Uterus (tissue), 4 donors: ENCODE data around the gene ANHX. TPM values are rescaled to one million over a fixed set of nuclear protein-coding genes. Genes with fewer than 3 reads are reported as not detected.

Source experiments
- DNase-seq, 2 donors: peaks; one replicate each; pipeline ENCODE4 v3.0.0-alpha.2; 2019 to 2020
- H3K27ac ChIP-seq, 2 donors: fragments of 200-600 bp; sonication (generic); 1 replicate in 1 of 2; 2 replicates in 1 of 2; pipeline ENCODE4 v1.5.1; 2016 to 2018
- H3K27me3 ChIP-seq, 2 donors: fragments of 200-600 bp; sonication (generic); one replicate each; pipeline ENCODE4 v1.5.1; 2018 to 2019; ENCODE audit warnings: control low read depth in 1 of 2
- H3K36me3 ChIP-seq, 2 donors: fragments of 200-600 bp; sonication (generic); one replicate each; pipeline ENCODE4 v1.5.1; 2019; ENCODE audit warnings: control low read depth in 1 of 2
- H3K4me1 ChIP-seq, 2 donors: fragments of 200-600 bp; sonication (generic); one replicate each; pipeline ENCODE4 v1.5.1; 2018 to 2019; ENCODE audit warnings: control low read depth in 1 of 2
- H3K4me3 ChIP-seq, 2 donors: fragments of 200-600 bp; sonication (generic); 1 replicate in 1 of 2; 2 replicates in 1 of 2; pipeline ENCODE4 v1.5.1; 2018 to 2019; ENCODE audit warnings: mild to moderate bottlenecking in 1 of 2
- H3K9me3 ChIP-seq, 2 donors: fragments of 200-600 bp; sonication (generic); one replicate each; pipeline ENCODE4 v1.5.1; 2019; ENCODE audit warnings: control low read depth in 1 of 2
- POLR2A ChIP-seq, 2 donors: fragments of 450-650 bp; IDR thresholded peaks; one replicate each; pipeline ENCODE4 v1.6.1; 2016; ENCODE audit warnings: antibody characterized with exemption in 2 of 2, mild to moderate bottlenecking in 1 of 2, moderate library complexity in 1 of 2
- intact Hi-C: fragments of 100-400 bp; cut with DNase I; formaldehyde crosslinking; loops from one replicate; pipeline ENCODE4 v1.15.1; 2023; ENCODE audit warnings: low total_unique reads
- total RNA-seq, 4 donors: library from RNA; depleted of rRNA in 3 of 4; stranded (reverse); fragments of >200 nt in 3 of 4; gene quantifications; one replicate each; pipeline versions ENCODE4 v1.1.0 to v1.2.4, GENCODE V29; 2014 to 2023
- TF ChIP-seq, protein P1 (sequence below), 4 experiments: fragments of 200-600 bp in 2 of 4; fragments of 450-650 bp in 2 of 4; sonication (generic) in 2 of 4; IDR thresholded peaks; one replicate each; pipeline ENCODE4 v1.5.1; 2016 to 2019; ENCODE audit warnings: antibody characterized with exemption in 4 of 4, mild to moderate bottlenecking in 2 of 4, moderate library complexity in 1 of 4
- donor health status: DM: yes; HTN: yes; CAD: no.

ANHX gene
- total RNA-seq, 4 donors from 2014 or later: 0.28 TPM; not detected in 3

DNA sequence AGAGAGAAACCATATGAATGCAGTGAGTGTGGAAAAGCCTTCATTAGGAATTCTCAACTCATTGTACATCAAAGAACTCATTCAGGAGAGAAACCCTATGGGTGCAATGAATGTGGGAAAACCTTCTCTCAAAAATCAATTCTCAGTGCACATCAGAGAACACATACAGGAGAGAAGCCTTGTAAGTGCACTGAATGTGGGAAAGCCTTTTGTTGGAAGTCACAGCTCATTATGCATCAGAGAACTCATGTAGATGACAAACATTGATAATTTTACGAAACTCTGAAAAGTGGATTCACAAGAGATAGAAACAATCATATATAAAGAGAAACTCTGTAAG lies 31.4 kb downstream of the ANHX start:
- Histone ChIP-seq H3K27ac (no peak overlapping the region), H3K4me1 (no peaks in the 10 kb centered on the region), H3K4me3 (no peak overlapping the region), H3K27me3 (no peaks in the 10 kb centered on the region), H3K9me3 (peaks cover 11 to 87% of the 10 kb centered on the region in 2 donors), H3K36me3 (no peaks in the 10 kb centered on the region)
- no peak for DNase-seq
- intact Hi-C loops: no loop called here
- TF ChIP-seq, protein P1, sequence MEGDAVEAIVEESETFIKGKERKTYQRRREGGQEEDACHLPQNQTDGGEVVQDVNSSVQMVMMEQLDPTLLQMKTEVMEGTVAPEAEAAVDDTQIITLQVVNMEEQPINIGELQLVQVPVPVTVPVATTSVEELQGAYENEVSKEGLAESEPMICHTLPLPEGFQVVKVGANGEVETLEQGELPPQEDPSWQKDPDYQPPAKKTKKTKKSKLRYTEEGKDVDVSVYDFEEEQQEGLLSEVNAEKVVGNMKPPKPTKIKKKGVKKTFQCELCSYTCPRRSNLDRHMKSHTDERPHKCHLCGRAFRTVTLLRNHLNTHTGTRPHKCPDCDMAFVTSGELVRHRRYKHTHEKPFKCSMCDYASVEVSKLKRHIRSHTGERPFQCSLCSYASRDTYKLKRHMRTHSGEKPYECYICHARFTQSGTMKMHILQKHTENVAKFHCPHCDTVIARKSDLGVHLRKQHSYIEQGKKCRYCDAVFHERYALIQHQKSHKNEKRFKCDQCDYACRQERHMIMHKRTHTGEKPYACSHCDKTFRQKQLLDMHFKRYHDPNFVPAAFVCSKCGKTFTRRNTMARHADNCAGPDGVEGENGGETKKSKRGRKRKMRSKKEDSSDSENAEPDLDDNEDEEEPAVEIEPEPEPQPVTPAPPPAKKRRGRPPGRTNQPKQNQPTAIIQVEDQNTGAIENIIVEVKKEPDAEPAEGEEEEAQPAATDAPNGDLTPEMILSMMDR (IDR thresholded peaks at IDR 0.05): no peak
- TF ChIP-seq POLR2A (IDR thresholded peaks at IDR 0.05): no peak

DNA sequence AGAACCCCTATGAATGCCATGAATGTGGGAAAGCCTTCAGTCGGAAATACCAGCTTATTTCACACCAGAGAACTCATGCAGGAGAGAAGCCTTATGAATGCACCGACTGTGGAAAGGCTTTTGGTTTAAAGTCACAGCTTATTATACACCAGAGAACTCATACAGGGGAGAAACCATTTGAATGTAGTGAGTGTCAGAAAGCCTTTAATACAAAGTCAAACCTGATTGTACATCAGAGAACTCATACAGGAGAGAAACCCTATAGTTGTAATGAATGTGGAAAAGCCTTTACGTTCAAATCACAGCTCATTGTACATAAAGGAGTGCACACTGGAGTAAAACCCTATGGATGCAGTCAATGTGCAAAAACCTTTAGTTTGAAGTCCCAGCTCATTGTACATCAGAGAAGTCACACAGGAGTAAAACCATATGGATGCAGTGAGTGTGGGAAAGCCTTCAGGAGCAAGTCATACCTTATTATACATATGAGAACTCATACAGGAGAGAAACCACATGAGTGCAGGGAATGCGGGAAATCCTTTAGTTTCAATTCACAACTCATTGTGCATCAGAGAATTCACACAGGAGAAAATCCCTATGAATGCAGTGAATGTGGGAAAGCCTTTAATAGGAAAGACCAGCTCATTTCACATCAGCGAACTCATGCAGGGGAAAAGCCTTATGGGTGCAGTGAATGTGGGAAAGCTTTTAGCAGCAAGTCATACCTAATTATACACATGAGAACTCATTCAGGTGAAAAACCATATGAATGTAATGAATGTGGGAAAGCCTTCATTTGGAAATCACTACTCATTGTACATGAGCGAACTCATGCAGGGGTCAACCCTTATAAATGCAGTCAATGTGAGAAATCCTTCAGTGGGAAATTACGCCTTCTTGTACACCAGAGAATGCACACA lies 32.1 kb downstream of the ANHX start:
- no peak for DNase-seq
- TF ChIP-seq POLR2A (IDR thresholded peaks at IDR 0.05): no peak
- TF ChIP-seq, protein P1 (IDR thresholded peaks at IDR 0.05): no peak
- Histone ChIP-seq H3K27me3 (no peaks in the 10 kb centered on the region), H3K36me3 (no peaks in the 10 kb centered on the region), H3K4me3 (no peak overlapping the region), H3K27ac (no peak overlapping the region), H3K4me1 (no peaks in the 10 kb centered on the region), H3K9me3 (peaks cover 11 to 82% of the 10 kb centered on the region in 2 donors)
- intact Hi-C loops: no loop called here

DNA sequence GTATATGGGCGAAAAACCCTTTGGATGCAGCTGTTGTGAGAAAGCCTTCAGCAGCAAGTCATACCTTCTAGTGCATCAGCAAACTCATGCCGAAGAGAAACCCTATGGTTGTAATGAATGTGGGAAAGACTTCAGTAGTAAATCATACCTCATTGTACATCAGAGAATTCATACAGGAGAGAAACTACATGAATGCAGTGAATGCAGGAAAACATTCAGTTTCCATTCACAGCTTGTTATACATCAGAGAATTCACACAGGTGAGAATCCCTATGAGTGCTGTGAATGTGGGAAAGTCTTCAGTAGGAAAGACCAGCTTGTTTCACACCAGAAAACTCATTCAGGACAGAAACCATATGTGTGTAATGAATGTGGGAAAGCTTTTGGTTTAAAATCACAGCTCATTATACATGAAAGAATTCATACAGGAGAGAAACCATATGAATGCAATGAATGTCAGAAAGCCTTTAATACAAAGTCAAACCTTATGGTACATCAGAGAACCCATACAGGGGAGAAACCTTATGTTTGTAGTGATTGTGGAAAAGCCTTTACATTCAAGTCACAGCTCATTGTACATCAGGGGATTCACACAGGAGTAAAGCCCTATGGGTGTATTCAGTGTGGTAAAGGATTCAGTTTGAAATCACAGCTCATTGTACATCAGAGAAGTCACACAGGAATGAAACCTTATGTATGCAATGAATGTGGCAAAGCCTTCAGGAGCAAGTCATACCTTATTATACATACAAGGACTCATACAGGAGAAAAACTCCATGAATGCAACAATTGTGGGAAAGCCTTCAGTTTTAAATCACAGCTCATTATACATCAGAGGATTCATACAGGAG lies 33.0 kb downstream of the ANHX start:
- no peaks in the 10 kb centered on the region for H3K27me3 ChIP-seq
- DNase-seq: no peak
- H3K36me3 ChIP-seq: no peaks in the 10 kb centered on the region
- peaks cover 11 to 75% of the 10 kb centered on the region in 2 donors for H3K9me3 ChIP-seq
- intact Hi-C loops: no loop called here
- no peak for TF ChIP-seq POLR2A (IDR thresholded peaks at IDR 0.05)
- TF ChIP-seq, protein P1 (IDR thresholded peaks at IDR 0.05): no peak
- no peaks in the 10 kb centered on the region for H3K4me1 ChIP-seq
- H3K4me3 ChIP-seq: no peak overlapping the region
- H3K27ac ChIP-seq: no peak overlapping the region

DNA sequence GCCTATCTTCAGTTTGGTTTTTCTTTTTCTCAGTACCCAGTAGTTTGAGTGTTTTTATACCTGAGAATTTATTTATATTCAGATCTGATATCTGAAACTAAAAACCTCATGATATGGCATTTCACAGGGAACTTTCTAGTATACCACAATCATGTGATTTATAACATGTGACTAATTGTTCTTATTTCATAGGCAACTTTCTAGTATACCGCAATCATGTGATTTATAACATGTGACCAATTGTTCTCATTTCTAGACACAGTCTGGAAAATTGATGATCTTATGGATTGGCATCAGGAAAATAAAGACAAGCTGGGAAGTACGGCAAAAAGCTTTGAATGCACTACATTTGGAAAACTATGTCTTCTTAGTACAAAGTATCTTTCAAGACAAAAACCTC lies 33.8 kb downstream of the ANHX start:
- DNase-seq: no peak
- intact Hi-C loops: no loop called here
- TF ChIP-seq POLR2A (IDR thresholded peaks at IDR 0.05): no peak
- TF ChIP-seq, protein P1 (IDR thresholded peaks at IDR 0.05): no peak
- Histone ChIP-seq H3K27ac (no peak overlapping the region), H3K27me3 (no peaks in the 10 kb centered on the region), H3K4me3 (no peak overlapping the region), H3K36me3 (no peaks in the 10 kb centered on the region), H3K9me3 (peaks cover 11 to 71% of the 10 kb centered on the region in 2 donors), H3K4me1 (no peaks in the 10 kb centered on the region)

DNA sequence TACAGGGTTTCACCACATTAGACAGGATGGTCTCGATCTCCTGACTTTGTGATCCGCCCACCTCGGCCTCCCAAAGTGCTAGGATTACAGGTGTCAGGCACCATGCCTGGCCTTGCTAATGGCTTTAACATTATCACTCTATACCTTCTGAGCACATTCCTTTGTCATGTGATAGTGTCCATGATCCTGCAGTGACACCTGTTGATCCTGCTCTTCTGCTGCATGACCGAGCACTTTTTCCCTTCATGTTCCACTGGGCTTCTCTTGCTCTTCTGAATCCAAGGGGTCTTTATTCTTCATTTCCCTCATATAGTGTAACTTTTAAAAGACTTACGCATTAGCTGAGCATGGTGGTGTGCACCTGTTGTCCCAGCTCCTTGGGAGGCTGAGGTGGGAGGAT lies 42.8 kb downstream of the ANHX start:
- DNase-seq: no peak
- Histone ChIP-seq H3K4me3 (no peak overlapping the region), H3K4me1 (no peaks in the 10 kb centered on the region), H3K9me3 (peaks cover 5 to 89% of the 10 kb centered on the region in 2 donors), H3K27ac (no peak overlapping the region), H3K36me3 (no peaks in the 10 kb centered on the region), H3K27me3 (no peaks in the 10 kb centered on the region)
- TF ChIP-seq POLR2A (IDR thresholded peaks at IDR 0.05): no peak
- TF ChIP-seq, protein P1 (IDR thresholded peaks at IDR 0.05): no peak
- intact Hi-C loops: no loop called here
